ENCODE data around the gene PHOX2A.
A peak's percentile ranks its signal among the peaks of the same experiment; 100 is the strongest.

PHOX2A gene

DNA sequence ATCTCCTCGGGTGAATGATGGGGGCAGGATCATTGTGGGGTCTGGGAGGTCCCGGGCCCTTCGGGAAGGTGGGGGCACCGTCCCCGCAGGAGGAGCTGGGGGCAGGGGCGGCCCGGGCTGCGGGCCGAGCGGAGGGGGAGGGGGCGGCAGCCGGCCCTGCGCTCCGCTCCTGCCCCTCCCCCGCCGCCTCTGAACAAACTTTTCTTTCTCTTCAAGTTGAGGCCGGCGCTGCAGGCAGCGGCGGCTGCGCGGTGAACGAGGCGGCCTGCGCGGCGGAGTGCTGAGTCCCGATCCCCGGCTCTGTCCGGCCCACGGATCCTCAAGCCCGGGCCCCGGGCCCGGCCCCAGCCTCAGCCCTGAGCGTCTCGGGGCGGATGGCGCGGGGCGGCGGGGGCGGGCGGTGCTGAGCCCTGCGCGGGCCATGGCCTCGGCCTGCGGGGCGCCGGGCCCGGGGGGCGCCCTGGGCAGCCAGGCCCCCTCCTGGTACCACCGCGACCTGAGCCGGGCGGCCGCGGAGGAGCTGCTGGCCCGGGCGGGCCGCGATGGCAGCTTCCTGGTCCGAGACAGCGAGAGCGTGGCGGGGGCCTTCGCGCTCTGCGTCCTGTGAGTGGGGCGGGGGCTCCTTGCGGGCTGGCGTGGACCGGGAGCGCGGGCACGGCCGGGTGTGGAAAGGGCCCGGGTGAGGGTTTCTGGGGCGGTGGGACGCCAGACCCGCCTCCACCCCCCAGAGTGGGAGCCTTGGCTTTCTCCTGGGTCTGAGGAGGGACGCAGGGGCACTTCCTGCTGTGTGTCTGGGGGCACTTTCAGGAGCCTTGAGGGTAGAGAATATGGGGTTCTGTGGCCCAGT lies 19.2 kb downstream of the PHOX2A start, which contains the start of gene INPPL1:
Gene INPPL1 (plus strand): TSS at position 204 of the 847 bp plus-strand sequence. CDS start 218 bp downstream, at position 422.
- TF ChIP-seq ZBTB20 (tag by site-specific recombination; IDR thresholded peaks at IDR 0.05) (peak; percentile 4; the same call in 1 of the 2 replicates), ZNF155 (tag by site-specific recombination; IDR thresholded peaks at IDR 0.05) (no peak), ZXDB (tag by site-specific recombination; IDR thresholded peaks at IDR 0.05) (0 out of 2 replicates have a peak, but pooled peaks have one; percentile 16), ZBTB8A (tag by site-specific recombination; IDR thresholded peaks at IDR 0.05) (0 out of 2 replicates have a peak, but pooled peaks have one; percentile 4), ZBTB48 (tag by site-specific recombination; IDR thresholded peaks at IDR 0.05) (peak; percentile 19; the same call in 1 of the 2 replicates), ZIC2 (tag by site-specific recombination; IDR thresholded peaks at IDR 0.05) (peak; percentile 31; the same call in 1 of the 2 replicates)
- TF ChIP-seq, protein P1, sequence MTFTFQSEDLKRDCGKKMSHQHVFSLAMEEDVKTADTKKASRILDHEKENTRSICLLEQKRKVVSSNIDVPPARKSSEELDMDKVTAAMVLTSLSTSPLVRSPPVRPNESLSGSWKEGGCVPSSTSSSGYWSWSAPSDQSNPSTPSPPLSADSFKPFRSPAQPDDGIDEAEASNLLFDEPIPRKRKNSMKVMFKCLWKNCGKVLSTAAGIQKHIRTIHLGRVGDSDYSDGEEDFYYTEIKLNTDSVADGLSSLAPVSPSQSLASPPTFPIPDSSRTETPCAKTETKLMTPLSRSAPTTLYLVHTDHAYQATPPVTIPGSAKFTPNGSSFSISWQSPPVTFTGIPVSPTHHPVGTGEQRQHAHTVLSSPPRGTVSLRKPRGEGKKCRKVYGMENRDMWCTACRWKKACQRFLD (tag by site-specific recombination; IDR thresholded peaks at IDR 0.05) = no peak
- TF ChIP-seq, protein P2, sequence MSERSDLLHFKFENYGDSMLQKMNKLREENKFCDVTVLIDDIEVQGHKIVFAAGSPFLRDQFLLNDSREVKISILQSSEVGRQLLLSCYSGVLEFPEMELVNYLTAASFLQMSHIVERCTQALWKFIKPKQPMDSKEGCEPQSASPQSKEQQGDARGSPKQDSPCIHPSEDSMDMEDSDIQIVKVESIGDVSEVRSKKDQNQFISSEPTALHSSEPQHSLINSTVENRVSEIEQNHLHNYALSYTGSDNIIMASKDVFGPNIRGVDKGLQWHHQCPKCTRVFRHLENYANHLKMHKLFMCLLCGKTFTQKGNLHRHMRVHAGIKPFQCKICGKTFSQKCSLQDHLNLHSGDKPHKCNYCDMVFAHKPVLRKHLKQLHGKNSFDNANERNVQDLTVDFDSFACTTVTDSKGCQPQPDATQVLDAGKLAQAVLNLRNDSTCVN (tag by site-specific recombination; optimal IDR thresholded peaks at IDR 0.05) = peak; percentile 43
- peak within 1 kb of the TSS; percentile 75 for H3K4me3 ChIP-seq (ENCODE audit: low read depth, low read length)
- CTCF ChIA-PET = interaction anchor here (0.6 to 4.7 kb wide), 8 partner anchors 13 to 261 kb away, joined by 3 to 26 read pairs (median 5); no protein-coding TSS in a partner anchor
- H3K9me3 ChIP-seq (ENCODE audit: control insufficient read depth, insufficient read depth, low read depth, low read length) = no peaks in the 10 kb centered on the region
- POLR2A ChIA-PET = interaction anchor here (4.2 kb wide), 1 partner anchor 13 kb away, joined by 42 read pairs; no protein-coding TSS in a partner anchor
- H3K36me3 ChIP-seq (ENCODE audit: control insufficient read depth in 2 of 2, insufficient read depth in 1 of 2, low read length in 2 of 2) = peaks cover 0 to 38% of the 10 kb centered on the region in 2 experiments; a peak in 1 of 3 replicates
- H3K4me1 ChIP-seq (ENCODE audit: control insufficient read depth, insufficient read depth, low read length) = peaks cover 3% of the 10 kb centered on the region; the same call in 1 of the 2 replicates
- peak within 1 kb of the TSS; percentile 92 for H3K27ac ChIP-seq (ENCODE audit: extremely low read depth, low read depth, low read length)

DNA sequence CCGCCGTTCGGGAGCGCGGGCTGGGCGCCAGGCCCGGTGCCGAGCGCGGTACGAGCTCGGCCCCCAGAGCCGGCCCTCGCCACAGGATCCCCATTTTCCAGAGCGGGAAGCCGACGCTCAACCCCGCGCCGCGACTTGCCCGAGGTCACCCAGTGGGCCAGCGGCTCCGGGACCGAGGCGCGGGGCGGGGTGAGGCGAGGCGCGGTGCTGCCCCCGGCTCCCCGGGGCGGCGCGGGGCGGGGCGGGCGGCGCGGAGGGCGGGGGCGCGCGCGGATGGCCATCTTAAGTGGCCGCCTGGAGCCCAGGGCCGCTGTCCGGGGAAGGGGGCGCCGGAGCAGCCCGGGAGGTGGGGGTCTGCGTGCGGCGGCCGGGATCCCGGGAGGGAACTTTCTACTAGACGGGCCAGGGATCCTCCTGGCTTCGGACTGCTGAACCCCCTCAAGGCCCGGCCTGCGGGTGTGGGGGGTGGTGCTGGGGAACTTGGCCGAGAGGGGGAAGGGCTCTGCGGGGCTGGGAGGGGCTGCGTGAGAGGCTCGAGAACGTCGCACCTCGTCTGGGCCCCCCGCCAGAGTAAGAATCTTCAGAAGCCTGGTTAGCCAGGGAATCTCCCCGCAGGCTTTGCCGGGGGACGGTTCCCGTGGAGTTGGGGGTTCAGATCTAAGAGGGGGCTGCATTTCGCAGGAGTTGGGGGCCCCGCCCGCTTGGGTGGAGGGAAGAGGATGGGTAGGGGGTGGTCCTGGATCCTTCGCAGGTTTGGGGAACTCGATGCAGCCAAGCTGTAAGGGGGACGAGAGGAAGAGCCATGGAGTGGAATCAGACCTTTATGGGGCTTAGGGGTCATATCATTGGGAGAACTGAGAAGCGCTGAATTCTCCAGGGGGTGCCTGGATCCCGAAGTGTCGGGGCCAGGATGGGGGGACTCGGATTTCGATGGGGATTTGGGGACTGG lies 20.1 kb downstream of the PHOX2A start:
- POLR2A ChIA-PET = interaction anchor here (1.0 to 4.2 kb wide), 11 partner anchors 8 to 295 kb away, joined by 3 to 42 read pairs (median 5); partner anchors contain the start of genes ANAPC15, FOLR1, RNF121 and XNDC1N
- Histone ChIP-seq H3K27ac (ENCODE audit: extremely low read depth, low read depth, low read length) (peak overlapping the region; percentile 92), H3K4me1 (ENCODE audit: control insufficient read depth, insufficient read depth, low read length) (peaks cover 3% of the 10 kb centered on the region; the same call in 1 of the 2 replicates), H3K4me3 (ENCODE audit: low read depth, low read length) (peak overlapping the region; percentile 75), H3K9me3 (ENCODE audit: control insufficient read depth, insufficient read depth, low read depth, low read length) (no peaks in the 10 kb centered on the region), H3K36me3 (ENCODE audit: control insufficient read depth in 2 of 2, insufficient read depth in 1 of 2, low read length in 2 of 2) (peaks cover 0 to 29% of the 10 kb centered on the region in 2 experiments; a peak in 1 of 3 replicates)
- CTCF ChIA-PET = interaction anchor here (0.7 to 4.7 kb wide), 6 partner anchors 14 to 222 kb away, joined by 3 to 26 read pairs (median 4); no protein-coding TSS in a partner anchor
- 0 out of 2 replicates have a peak, but pooled peaks have one; percentile 0 for TF ChIP-seq WT1 (tag by site-specific recombination; IDR thresholded peaks at IDR 0.05)
- TF ChIP-seq ZNF292 (tag by site-specific recombination; IDR thresholded peaks at IDR 0.05; ENCODE audit: borderline replicate concordance, low read depth) = no peak
- TF ChIP-seq SP7 (tag by site-specific recombination; IDR thresholded peaks at IDR 0.05) = peak; percentile 22; the same call in 1 of the 2 replicates
- TF ChIP-seq ZNF341 (tag by site-specific recombination; IDR thresholded peaks at IDR 0.05; ENCODE audit: low read depth) = peak; percentile 81
- peak; percentile 94 for TF ChIP-seq ZSCAN30 (tag by site-specific recombination; IDR thresholded peaks at IDR 0.05)
- TF ChIP-seq, protein P3, sequence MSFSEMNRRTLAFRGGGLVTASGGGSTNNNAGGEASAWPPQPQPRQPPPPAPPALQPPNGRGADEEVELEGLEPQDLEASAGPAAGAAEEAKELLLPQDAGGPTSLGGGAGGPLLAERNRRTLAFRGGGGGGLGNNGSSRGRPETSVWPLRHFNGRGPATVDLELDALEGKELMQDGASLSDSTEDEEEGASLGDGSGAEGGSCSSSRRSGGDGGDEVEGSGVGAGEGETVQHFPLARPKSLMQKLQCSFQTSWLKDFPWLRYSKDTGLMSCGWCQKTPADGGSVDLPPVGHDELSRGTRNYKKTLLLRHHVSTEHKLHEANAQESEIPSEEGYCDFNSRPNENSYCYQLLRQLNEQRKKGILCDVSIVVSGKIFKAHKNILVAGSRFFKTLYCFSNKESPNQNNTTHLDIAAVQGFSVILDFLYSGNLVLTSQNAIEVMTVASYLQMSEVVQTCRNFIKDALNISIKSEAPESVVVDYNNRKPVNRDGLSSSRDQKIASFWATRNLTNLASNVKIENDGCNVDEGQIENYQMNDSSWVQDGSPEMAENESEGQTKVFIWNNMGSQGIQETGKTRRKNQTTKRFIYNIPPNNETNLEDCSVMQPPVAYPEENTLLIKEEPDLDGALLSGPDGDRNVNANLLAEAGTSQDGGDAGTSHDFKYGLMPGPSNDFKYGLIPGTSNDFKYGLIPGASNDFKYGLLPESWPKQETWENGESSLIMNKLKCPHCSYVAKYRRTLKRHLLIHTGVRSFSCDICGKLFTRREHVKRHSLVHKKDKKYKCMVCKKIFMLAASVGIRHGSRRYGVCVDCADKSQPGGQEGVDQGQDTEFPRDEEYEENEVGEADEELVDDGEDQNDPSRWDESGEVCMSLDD (tag by site-specific recombination; IDR thresholded peaks at IDR 0.05) = peak; percentile 89
- TF ChIP-seq ZBTB20 (tag by site-specific recombination; IDR thresholded peaks at IDR 0.05) = peak; percentile 80; the same call in 1 of the 2 replicates
- peak; percentile 88 for TF ChIP-seq ZBTB48 (tag by site-specific recombination; IDR thresholded peaks at IDR 0.05)
- no peak for TF ChIP-seq SALL2 (tag by site-specific recombination; IDR thresholded peaks at IDR 0.05; ENCODE audit: borderline replicate concordance)
- no peak for TF ChIP-seq ZSCAN23 (tag by site-specific recombination; IDR thresholded peaks at IDR 0.05)
- TF ChIP-seq, protein P4, sequence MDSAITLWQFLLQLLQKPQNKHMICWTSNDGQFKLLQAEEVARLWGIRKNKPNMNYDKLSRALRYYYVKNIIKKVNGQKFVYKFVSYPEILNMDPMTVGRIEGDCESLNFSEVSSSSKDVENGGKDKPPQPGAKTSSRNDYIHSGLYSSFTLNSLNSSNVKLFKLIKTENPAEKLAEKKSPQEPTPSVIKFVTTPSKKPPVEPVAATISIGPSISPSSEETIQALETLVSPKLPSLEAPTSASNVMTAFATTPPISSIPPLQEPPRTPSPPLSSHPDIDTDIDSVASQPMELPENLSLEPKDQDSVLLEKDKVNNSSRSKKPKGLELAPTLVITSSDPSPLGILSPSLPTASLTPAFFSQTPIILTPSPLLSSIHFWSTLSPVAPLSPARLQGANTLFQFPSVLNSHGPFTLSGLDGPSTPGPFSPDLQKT (IDR thresholded peaks at IDR 0.05; ENCODE audit: borderline replicate concordance, low read depth, low read length) = no peak
- peak; percentile 60 for TF ChIP-seq GLIS1 (tag by site-specific recombination; IDR thresholded peaks at IDR 0.05)
- TF ChIP-seq ZBTB17 (tag by site-specific recombination; IDR thresholded peaks at IDR 0.05) = peak; percentile 30; the same call in 1 of the 2 replicates
- TF ChIP-seq HOXA7 (CRISPR knock-in tag; IDR thresholded peaks at IDR 0.05; ENCODE audit: borderline replicate concordance) = no peak
- TF ChIP-seq ZBTB7A (tag by site-specific recombination; IDR thresholded peaks at IDR 0.05; ENCODE audit: low read depth) = no peak
- TF ChIP-seq ZNF785 (tag by site-specific recombination; IDR thresholded peaks at IDR 0.05) = no peak
- peak; percentile 38; the same call in 1 of the 2 replicates for TF ChIP-seq KLF16 (tag by site-specific recombination; IDR thresholded peaks at IDR 0.05)
- TF ChIP-seq ZBTB1 (tag by site-specific recombination; IDR thresholded peaks at IDR 0.05) = no peak

Measured in HEK293 (cell line).